ENCODE measurements around the gene LENG1. TPM values are rescaled to one million over a fixed set of nuclear protein-coding genes. Genes with fewer than 3 reads are reported as not detected.

LENG1 gene
- total and polyA plus RNA-seq, 9 of the 15 experiments (the other 6 are each of a cell fraction or from before 2014, with no cell fraction given) = 0.30 to 10.5 (median 4.7) TPM

- TF ChIP-seq JUND (IDR thresholded peaks at IDR 0.05; ENCODE audit: borderline replicate concordance, low read depth, low read length) = peak; percentile 82
- TF ChIP-seq JUND (tag; IDR thresholded peaks at IDR 0.05; ENCODE audit: borderline replicate concordance, low read depth, low read length) = peak; percentile 79; the same call in 2 of the 3 replicates
- TF ChIP-seq STAT5A (IDR thresholded peaks at IDR 0.05; ENCODE audit: borderline replicate concordance, low read length) = peak; percentile 85
- TF ChIP-seq USF2 (CRISPR knock-in tag; IDR thresholded peaks at IDR 0.05) = peak; percentile 72
- peak; percentile 100 for TF ChIP-seq CEBPB (tag; IDR thresholded peaks at IDR 0.05)
- no peak for TF ChIP-seq RERE (CRISPR knock-in tag; IDR thresholded peaks at IDR 0.05; ENCODE audit: borderline replicate concordance)
- TF ChIP-seq PTTG1 (tag; IDR thresholded peaks at IDR 0.05; ENCODE audit: low read depth) = no peak
- TF ChIP-seq TFE3 (CRISPR knock-in tag; IDR thresholded peaks at IDR 0.05) = peak; percentile 33; the same call in 1 of the 2 replicates
- 0 out of 2 replicates have a peak, but pooled peaks have one; percentile 49 for TF ChIP-seq PKNOX1 (IDR thresholded peaks at IDR 0.05)
- TF ChIP-seq ZNF699 (CRISPR knock-in tag; IDR thresholded peaks at IDR 0.05; ENCODE audit: insufficient replicate concordance) = no peak
- TF ChIP-seq FOXM1 (IDR thresholded peaks at IDR 0.05; ENCODE audit: low read depth) = peak; percentile 66; the same call in 1 of the 2 replicates
- TF ChIP-seq FOXM1 (CRISPR knock-in tag; IDR thresholded peaks at IDR 0.05; ENCODE audit: low read depth) = no peak
- 0 out of 2 replicates have a peak, but pooled peaks have one; percentile 12 for TF ChIP-seq CREB5 (CRISPR knock-in tag; IDR thresholded peaks at IDR 0.05)
- peak; percentile 88 for TF ChIP-seq HDAC3 (IDR thresholded peaks at IDR 0.05; ENCODE audit: borderline replicate concordance, partially characterized antibody)
- peak; percentile 49; the same call in 1 of the 2 replicates for TF ChIP-seq ZFP1 (CRISPR knock-in tag; IDR thresholded peaks at IDR 0.05)
- no peak for TF ChIP-seq MCM7 (IDR thresholded peaks at IDR 0.05)
Measured at GRCh38 chr19:54207983-54208783, 48.7 kb upstream of the LENG1 start (continued).

Measured in K562 (cell line).